Renal cortical epithelial cell (primary cell): ENCODE results near the gene DSE. TPM values are rescaled to one million over a fixed set of nuclear protein-coding genes. Genes with fewer than 3 reads are reported as not detected.
"Not testable (repeated sequence)": the region's sequence is repeated elsewhere in the genome, so short reads cannot be mapped to it uniquely, and the experiment has no call there.

Source experiments
- DNase-seq: peaks from one replicate; pipeline ENCODE4 v3.0.0-alpha.2; 2011; ENCODE audit warnings: low read depth
- total RNA-seq: library from RNA; depleted of rRNA; stranded (reverse); fragments of >200 nt; gene quantifications from 2 replicates; pipeline ENCODE4 v1.2.3, GENCODE V29; 2014

Gene DSE
- 149 and 161 TPM in 2 replicates for total RNA-seq

GRCh38 chr6:116370760-116371119 lies at the start of gene DSE:
Gene DSE (plus strand): TSS chr6:116370947. CDS start chr6:116399251, 28,304 bp downstream.
- no peak for DNase-seq

- not testable (repeated sequence) for DNase-seq
Measured at GRCh38 chr6:116321933-116322332, 48.8 kb upstream of the DSE start.

GRCh38 chr6:116323863-116324262 lies 46.9 kb upstream of the DSE start:
- no peak for DNase-seq

- DNase-seq = not testable (repeated sequence)
Measured at GRCh38 chr6:116325634-116326132, 45.1 kb upstream of the DSE start.

GRCh38 chr6:116326181-116326671 lies 44.5 kb upstream of the DSE start:
- no peak for DNase-seq

- DNase-seq = no peak
Measured at GRCh38 chr6:116326996-116327395, 43.8 kb upstream of the DSE start.

- DNase-seq = peak; percentile 7
Measured at GRCh38 chr6:116327803-116328527, 42.8 kb upstream of the DSE start.

GRCh38 chr6:116328528-116328903 lies 42.2 kb upstream of the DSE start:
- DNase-seq = no peak

- no peak for DNase-seq
Measured at GRCh38 chr6:116329156-116329555, 41.6 kb upstream of the DSE start.

- DNase-seq = no peak
Measured at GRCh38 chr6:116330511-116330910, 40.2 kb upstream of the DSE start.

- no peak for DNase-seq
Measured at GRCh38 chr6:116332096-116332495, 38.7 kb upstream of the DSE start.

GRCh38 chr6:116334638-116335409 lies 35.9 kb upstream of the DSE start:
- peak; percentile 66 for DNase-seq

- no peak for DNase-seq
Measured at GRCh38 chr6:116335612-116336215, 35.0 kb upstream of the DSE start.

- no peak for DNase-seq
Measured at GRCh38 chr6:116338943-116339342, 31.8 kb upstream of the DSE start.

- not testable (repeated sequence) for DNase-seq
Measured at GRCh38 chr6:116340625-116341024, 30.1 kb upstream of the DSE start.

GRCh38 chr6:116349216-116349615 lies 21.5 kb upstream of the DSE start:
- DNase-seq = no peak

GRCh38 chr6:116351101-116351500 lies 19.6 kb upstream of the DSE start:
- no peak for DNase-seq

- DNase-seq = peak; percentile 72
Measured at GRCh38 chr6:116352515-116353471, 18.0 kb upstream of the DSE start.

GRCh38 chr6:116354236-116354635 lies 16.5 kb upstream of the DSE start:
- no peak for DNase-seq

GRCh38 chr6:116355796-116356195 lies 15.0 kb upstream of the DSE start:
- no peak for DNase-seq

- DNase-seq = no peak
Measured at GRCh38 chr6:116359131-116359530, 11.6 kb upstream of the DSE start.
